Osteocyte (in vitro differentiated cells): ENCODE results near the gene RASSF4. TPM values are rescaled to one million over a fixed set of nuclear protein-coding genes. Genes with fewer than 3 reads are reported as not detected.
A peak's percentile ranks its signal among the peaks of the same experiment; 100 is the strongest.

ENCODE experiments used
- DNase-seq: peaks from one replicate; pipeline ENCODE4 v3.0.0; 2021; ENCODE audit warnings: mixed read lengths; ENCODE audit not compliant: unreplicated experiment; ENCODE audit errors: extremely low spot score
- H3K27ac Mint-ChIP-seq: one replicate; pipeline ENCODE4 v1.8.0; 2021; ENCODE audit warnings: mild to moderate bottlenecking, mixed read lengths; ENCODE audit not compliant: unreplicated experiment
- H3K27me3 Mint-ChIP-seq: one replicate; pipeline ENCODE4 v1.8.0; 2021; ENCODE audit warnings: mixed read lengths; ENCODE audit not compliant: unreplicated experiment
- H3K36me3 Mint-ChIP-seq: one replicate; pipeline ENCODE4 v1.8.0; 2021; ENCODE audit warnings: mixed read lengths; ENCODE audit not compliant: unreplicated experiment
- H3K4me1 Mint-ChIP-seq: one replicate; pipeline ENCODE4 v1.8.0; 2021; ENCODE audit warnings: mixed read lengths; ENCODE audit not compliant: unreplicated experiment
- H3K4me3 Mint-ChIP-seq: one replicate; pipeline ENCODE4 v1.8.0; 2021; ENCODE audit warnings: mild to moderate bottlenecking, moderate library complexity, mixed read lengths; ENCODE audit not compliant: unreplicated experiment
- H3K9me3 Mint-ChIP-seq: one replicate; pipeline ENCODE4 v1.8.0; 2021; ENCODE audit warnings: mixed read lengths; ENCODE audit not compliant: unreplicated experiment
- CTCF ChIP-seq: fragments of 200-600 bp; sonication (generic); IDR thresholded peaks from 2 replicates; pipeline ENCODE4 v1.5.0; 2021; ENCODE audit warnings: antibody characterized with exemption, mild to moderate bottlenecking, moderate library complexity
- total RNA-seq: library from RNA; stranded (reverse); gene quantifications from 2 replicates; pipeline ENCODE4 v1.2.1, GENCODE V29; 2021

The RASSF4 gene
- total RNA-seq, 1 donor from 2014 or later, result 11.8 TPM

GRCh38 chr10:44988957-44989585 is 29.5 kb downstream of the RASSF4 start:
- no peak for DNase-seq
- H3K9me3 Mint-ChIP-seq, result no peaks in the 10 kb centered on the region
- H3K4me1 Mint-ChIP-seq, result peaks cover 37% of the 10 kb centered on the region
- TF ChIP-seq CTCF, result no peak
- peaks cover 4% of the 10 kb centered on the region for H3K36me3 Mint-ChIP-seq
- no peak overlapping the region for H3K27ac Mint-ChIP-seq
- H3K4me3 Mint-ChIP-seq, result no peak overlapping the region
- H3K27me3 Mint-ChIP-seq, result no peaks in the 10 kb centered on the region

GRCh38 chr10:44989597-44990301 is 30.1 kb downstream of the RASSF4 start:
- Mint-ChIP-seq H3K4me3 (no peak overlapping the region), H3K4me1 (peaks cover 44% of the 10 kb centered on the region), H3K9me3 (no peaks in the 10 kb centered on the region), H3K27ac (no peak overlapping the region), H3K27me3 (no peaks in the 10 kb centered on the region), H3K36me3 (peaks cover 4% of the 10 kb centered on the region)
- TF ChIP-seq CTCF, result no peak
- no peak for DNase-seq

- Mint-ChIP-seq H3K36me3 (peaks cover 2% of the 10 kb centered on the region), H3K4me1 (peaks cover 40% of the 10 kb centered on the region), H3K27me3 (no peaks in the 10 kb centered on the region), H3K9me3 (no peaks in the 10 kb centered on the region), H3K27ac (no peak overlapping the region), H3K4me3 (no peak overlapping the region)
- no peak for DNase-seq
- TF ChIP-seq CTCF, result peak; percentile 37
Measured at GRCh38 chr10:44990302-44990655, 30.7 kb downstream of the RASSF4 start.

DNA sequence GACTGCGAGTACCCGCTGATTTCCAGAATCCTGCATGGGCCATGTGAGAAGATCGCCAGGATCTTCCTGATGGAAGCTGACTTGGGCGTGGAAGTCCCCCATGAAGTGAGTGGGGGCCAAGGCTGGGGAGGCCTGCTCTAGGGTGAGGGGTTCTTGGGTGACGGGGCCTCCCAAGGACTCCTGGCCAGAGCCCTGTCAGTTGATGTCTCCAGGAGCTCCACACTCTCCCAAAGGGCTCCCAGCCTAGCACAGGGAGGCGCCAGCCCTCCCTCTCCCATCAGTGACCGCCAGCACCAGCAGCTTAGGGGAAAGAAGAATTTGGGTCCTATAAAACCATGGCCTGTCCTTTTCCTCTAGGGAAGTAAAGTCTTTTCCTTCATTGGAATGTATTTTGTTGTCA is 31.4 kb downstream of the RASSF4 start:
- H3K4me3 Mint-ChIP-seq, result no peak overlapping the region
- no peaks in the 10 kb centered on the region for H3K9me3 Mint-ChIP-seq
- peaks cover 39% of the 10 kb centered on the region for H3K4me1 Mint-ChIP-seq
- TF ChIP-seq CTCF, result no peak
- H3K27ac Mint-ChIP-seq, result no peak overlapping the region
- DNase-seq, result peak; percentile 75
- peaks cover 2% of the 10 kb centered on the region for H3K36me3 Mint-ChIP-seq
- no peaks in the 10 kb centered on the region for H3K27me3 Mint-ChIP-seq

GRCh38 chr10:44991571-44991970 is 32.0 kb downstream of the RASSF4 start:
- TF ChIP-seq CTCF, result no peak
- Mint-ChIP-seq H3K4me1 (peaks cover 39% of the 10 kb centered on the region), H3K27me3 (no peaks in the 10 kb centered on the region), H3K27ac (no peak overlapping the region), H3K9me3 (no peaks in the 10 kb centered on the region), H3K36me3 (peaks cover 2% of the 10 kb centered on the region), H3K4me3 (no peak overlapping the region)
- DNase-seq, result no peak
